H1 (cell line): Measurements from ENCODE around the gene SELENOS. TPM values are rescaled to one million over a fixed set of nuclear protein-coding genes. Genes with fewer than 3 reads are reported as not detected.

Source experiments
- CTCF ChIA-PET: fragments of 300-600 bp; sonication (Branson Sonifier 250); formaldehyde crosslinking; loops from one replicate; lab custom pipeline; 2021; ENCODE audit not compliant: partially characterized antibody; lab: Charles Lee
- POLR2A ChIA-PET: fragments of 300-600 bp; sonication (Branson Sonifier 250); formaldehyde crosslinking; loops from one replicate; lab custom pipeline; 2021; ENCODE audit warnings: inconsistent platforms; ENCODE audit not compliant: partially characterized antibody; lab: Charles Lee
- DNase-seq, 2 experiments: peaks; one replicate each; pipeline versions ENCODE4 v3.0.0 to v3.0.0-alpha.2; 2010 to 2022; ENCODE audit warnings: low spot score in 2 of 2, low read depth in 1 of 2, mixed read lengths in 1 of 2
- FAIRE-seq: peaks from 2 replicates; lab custom pipeline; 2011; peaks lifted over from hg19 to GRCh38; lab: Jason Lieb, UNC
- H2AFZ ChIP-seq: 2 replicates; pipeline ENCODE4 v1.8.1; 2012; ENCODE audit warnings: low read length, inconsistent platforms
- H2AK5ac ChIP-seq: 2 replicates; pipeline ENCODE4 v1.6.1; 2013; ENCODE audit warnings: low read depth, low read length
- H2BK120ac ChIP-seq: replicated peaks from 2 replicates; pipeline ENCODE3; 2013; ENCODE audit warnings: low read depth, low read length, inconsistent platforms
- H2BK12ac ChIP-seq: 2 replicates; pipeline ENCODE4 v1.6.1; 2013; ENCODE audit warnings: low read depth, low read length
- H2BK15ac ChIP-seq: 2 replicates; pipeline ENCODE4 v1.6.1; 2013; ENCODE audit warnings: low read length
- H2BK20ac ChIP-seq: 2 replicates; pipeline ENCODE4 v1.6.1; 2013; ENCODE audit warnings: low read length
- H2BK5ac ChIP-seq: 2 replicates; pipeline ENCODE4 v1.6.1; 2013; ENCODE audit warnings: low read depth, low read length
- H3K14ac ChIP-seq: 2 replicates; pipeline ENCODE4 v1.6.1; 2013; ENCODE audit warnings: inconsistent platforms; ENCODE audit not compliant: insufficient read length
- H3K18ac ChIP-seq: 2 replicates; pipeline ENCODE4 v1.6.1; 2013; ENCODE audit warnings: low read length; ENCODE audit errors: extremely low read depth
- H3K23ac ChIP-seq: 2 replicates; pipeline ENCODE4 v1.6.1; 2013; ENCODE audit warnings: inconsistent platforms; ENCODE audit not compliant: insufficient read length
- H3K23me2 ChIP-seq: 2 replicates; pipeline ENCODE4 v1.6.1; 2013; ENCODE audit warnings: low read depth, low read length
- H3K27ac ChIP-seq: 2 replicates; pipeline ENCODE4 v1.6.1; 2011; ENCODE audit warnings: low read depth, low read length, inconsistent platforms
- H3K27me3 ChIP-seq, 4 experiments: replicated peaks in 1 of 4; 1 replicate in 1 of 4; 2 replicates in 3 of 4; pipeline versions ENCODE4 v1.6.1 to v1.8.1; 2011 to 2013; ENCODE audit warnings: low read length in 3 of 4, mild to moderate bottlenecking in 3 of 4, inconsistent platforms in 2 of 4, mixed read lengths in 2 of 4, moderate library complexity in 1 of 4; ENCODE audit not compliant: control insufficient read depth in 3 of 4, insufficient read depth in 3 of 4; ENCODE audit errors: extremely low read depth in 1 of 4
- H3K36me3 ChIP-seq, 4 experiments: 2 replicates each; pipeline versions ENCODE4 v1.6.1 to v1.8.1; 2011 to 2013; ENCODE audit warnings: mild to moderate bottlenecking in 4 of 4, low read length in 3 of 4, moderate library complexity in 2 of 4, control low read depth in 1 of 4, inconsistent platforms in 1 of 4; ENCODE audit not compliant: insufficient read depth in 4 of 4, control insufficient read depth in 2 of 4
- H3K4ac ChIP-seq: replicated peaks from 2 replicates; pipeline ENCODE3; 2013; ENCODE audit warnings: low read length, low read depth, mixed read lengths, inconsistent platforms; ENCODE audit not compliant: insufficient read length
- H3K4me1 ChIP-seq, 4 experiments: replicated peaks in 1 of 4; 1 replicate in 1 of 4; 2 replicates in 3 of 4; pipeline versions ENCODE4 v1.6.1 to v1.8.1; 2011 to 2013; ENCODE audit warnings: low read length in 3 of 4, inconsistent platforms in 2 of 4, mixed read lengths in 1 of 4; ENCODE audit not compliant: insufficient read depth in 4 of 4, control insufficient read depth in 3 of 4
- H3K4me2 ChIP-seq, 2 experiments: 2 replicates each; pipeline versions ENCODE4 v1.6.1 to v1.8.1; 2011 to 2013; ENCODE audit warnings: low read depth in 2 of 2, low read length in 2 of 2, control low read depth in 1 of 2, inconsistent platforms in 1 of 2, mild to moderate bottlenecking in 1 of 2; ENCODE audit not compliant: insufficient read depth in 1 of 2
- H3K4me3 ChIP-seq, 4 experiments: fragments of 200-600, 300-600 bp in 1 of 4; sonication (generic), shearing (Covaris generic), sonication (Bioruptor Twin) in 1 of 4; 2 replicates each; pipeline versions ENCODE4 v1.5.1 to v1.8.1; 2011 to 2016; ENCODE audit warnings: low read length in 4 of 4, low read depth in 3 of 4, control low read depth in 2 of 4, inconsistent platforms in 2 of 4, mild to moderate bottlenecking in 2 of 4, mixed read lengths in 1 of 4, moderate library complexity in 1 of 4; ENCODE audit not compliant: insufficient read depth in 2 of 4; ENCODE audit errors: extremely low read depth in 1 of 4
- H3K56ac ChIP-seq: replicated peaks from 2 replicates; pipeline ENCODE3; 2013; ENCODE audit warnings: low read depth, mild to moderate bottlenecking, mixed read lengths, low read length, inconsistent platforms; ENCODE audit not compliant: insufficient read length
- H3K79me1 ChIP-seq: 2 replicates; pipeline ENCODE4 v1.6.1; 2013; ENCODE audit warnings: low read depth, low read length, control low read depth
- H3K79me2 ChIP-seq, 2 experiments: 2 replicates each; pipeline versions ENCODE4 v1.6.1 to v1.8.1; 2012 to 2013; ENCODE audit warnings: low read length in 2 of 2, mild to moderate bottlenecking in 2 of 2, inconsistent platforms in 1 of 2; ENCODE audit not compliant: insufficient read depth in 2 of 2, control insufficient read depth in 1 of 2
- H3K9ac ChIP-seq, 4 experiments: replicated peaks in 1 of 4; 1 replicate in 1 of 4; 2 replicates in 3 of 4; pipeline versions ENCODE4 v1.6.1 to v1.8.1; 2011 to 2013; ENCODE audit warnings: low read depth in 3 of 4, low read length in 3 of 4, control low read depth in 2 of 4, mild to moderate bottlenecking in 2 of 4, moderate library complexity in 2 of 4, inconsistent platforms in 1 of 4; ENCODE audit errors: extremely low read depth in 1 of 4
- H3K9me3 ChIP-seq, 2 experiments: 2 replicates each; pipeline versions ENCODE4 v1.6.1 to v1.8.1; 2012 to 2013; ENCODE audit warnings: mild to moderate bottlenecking in 2 of 2, moderate library complexity in 2 of 2, control low read depth in 1 of 2, inconsistent platforms in 1 of 2, low read depth in 1 of 2, low read length in 1 of 2, mixed read lengths in 1 of 2; ENCODE audit not compliant: insufficient read depth in 2 of 2
- H4K20me1 ChIP-seq, 2 experiments: replicated peaks in 1 of 2; 2 replicates each; pipeline versions ENCODE3 to v1.8.1; 2011 to 2013; ENCODE audit warnings: inconsistent platforms in 2 of 2, low read length in 2 of 2, mild to moderate bottlenecking in 1 of 2; ENCODE audit not compliant: insufficient read depth in 2 of 2, control insufficient read depth in 1 of 2
- H4K5ac ChIP-seq: 2 replicates; pipeline ENCODE4 v1.6.1; 2013; ENCODE audit warnings: low read length, low read depth, mixed read lengths, inconsistent platforms; ENCODE audit not compliant: insufficient read length
- H4K8ac ChIP-seq: 2 replicates; pipeline ENCODE4 v1.8.0; 2013; ENCODE audit warnings: mild to moderate bottlenecking, moderate library complexity, low read length, inconsistent platforms; ENCODE audit not compliant: insufficient read depth; ENCODE audit errors: extremely low read depth
- H4K91ac ChIP-seq: replicated peaks from 2 replicates; pipeline ENCODE3; 2013; ENCODE audit warnings: low read length, mixed read lengths, inconsistent platforms; ENCODE audit not compliant: insufficient read length
- FOSL1 ChIP-seq: IDR thresholded peaks from 2 replicates; pipeline ENCODE4 v1.6.1; 2011; ENCODE audit warnings: mild to moderate bottlenecking, low read depth, low read length, moderate library complexity; ENCODE audit not compliant: insufficient read depth
- JUN ChIP-seq: IDR thresholded peaks from 2 replicates; pipeline ENCODE4 v1.6.1; 2011; ENCODE audit warnings: low read depth, mild to moderate bottlenecking, improper control_type of control experiment, low read length
- POLR2A ChIP-seq, 2 experiments: IDR thresholded peaks; 1 replicate in 1 of 2; 2 replicates in 1 of 2; pipeline ENCODE4 v1.6.1; 2011; ENCODE audit warnings: low read depth in 2 of 2, low read length in 2 of 2, mild to moderate bottlenecking in 2 of 2; ENCODE audit errors: control extremely low read depth in 1 of 2
- RAD21 ChIP-seq, 2 experiments: IDR thresholded peaks in 1 of 2; conservative IDR thresholded peaks in 1 of 2; 2 replicates each; pipeline ENCODE4 v1.6.1; 2011; ENCODE audit warnings: low read depth in 2 of 2, low read length in 2 of 2, improper control_type of control experiment in 1 of 2, inconsistent platforms in 1 of 2, mild to moderate bottlenecking in 1 of 2, moderate library complexity in 1 of 2
- SP2 ChIP-seq: IDR thresholded peaks from 2 replicates; pipeline ENCODE4 v1.6.1; 2012; ENCODE audit warnings: mild to moderate bottlenecking, low read length, inconsistent platforms
- WGBS, 2 experiments: shearing (Covaris generic) in 1 of 2; methylation state at CpG; one replicate each; pipeline versions ENCODE4 v1.1.6 to v1.1.7; 2013 to 2015; ENCODE audit warnings: low lambda C conversion rate in 2 of 2, mixed read lengths in 2 of 2, inconsistent platforms in 1 of 2, low coverage in 1 of 2, missing lambda C conversion rate in 1 of 2; ENCODE audit not compliant: insufficient replicate concordance in 2 of 2, insufficient coverage in 1 of 2, insufficient read length in 1 of 2; ENCODE audit errors: extremely low coverage in 1 of 2, missing lambda C conversion rate in 1 of 2; 5-methylcytosine and 5-hydroxymethylcytosine counted together
- polyA plus RNA-seq, 7 experiments: library from polyadenylated mRNA; depleted of rRNA in 3 of 7; stranded (reverse) in 5 of 7; unstranded in 2 of 7; fragments of >200 nt in 5 of 7; fragments of 200-250 nt in 2 of 7; gene quantifications; 1 replicate in 5 of 7; 2 replicates in 1 of 7; 4 replicates in 1 of 7; pipeline versions ENCODE4 v1.2.1 to v1.2.3, GENCODE V29; 2011 to 2013; ENCODE audit warnings: missing spikeins in 2 of 7, mixed read lengths in 2 of 7
- total RNA-seq: library from RNA; stranded (reverse); fragmentation: NEBNext Ultra II Directional; extraction: Animal tissue kit (Norgen Biotek cat#: 25700); gene quantifications from 2 replicates; pipeline ENCODE4 v1.2.1, GENCODE V29; 2021

Gene SELENOS
- total and polyA plus RNA-seq, 2 of the 8 experiments (the other 6 are each of a cell fraction or from before 2014, with no cell fraction given), result 45.1 to 46.0 TPM

- CTCF ChIA-PET, result interaction anchor here (0.6 to 2.5 kb wide), 12 partner anchors 10 to 440 kb away, joined by 3 to 12 read pairs (median 3); no protein-coding TSS in a partner anchor
- no peak overlapping the region for H2BK120ac ChIP-seq
- no peak overlapping the region for H4K5ac ChIP-seq
- no peak overlapping the region for H2AFZ ChIP-seq
- TF ChIP-seq FOSL1, result no peak
- no peak for TF ChIP-seq RAD21 (IDR thresholded peaks at IDR 0.05 in 1 of 2, conservative IDR thresholded peaks at IDR 0.05 in 1 of 2; ENCODE audit: low read depth in 2 of 2, low read length in 2 of 2)
- no peak for TF ChIP-seq SP2
- TF ChIP-seq POLR2A (IDR thresholded peaks at IDR 0.05; ENCODE audit: control extremely low read depth in 1 of 2, low read depth in 2 of 2, low read length in 2 of 2), result no peak
- TF ChIP-seq JUN, result no peak
- peaks cover 29 to 37% of the 10 kb centered on the region in 2 experiments for H4K20me1 ChIP-seq
- H3K14ac ChIP-seq, result no peak overlapping the region
- no peak overlapping the region for H2BK15ac ChIP-seq
- H4K91ac ChIP-seq, result no peak overlapping the region
- H3K79me1 ChIP-seq, result peaks cover 15% of the 10 kb centered on the region
- no peak overlapping the region for H3K56ac ChIP-seq
- WGBS, 2 experiments, result 80% methylated on average over 3 of the region's 3 CpGs; no CpG with 5 or more reads in 1 of the 2 experiments
- no peaks in the 10 kb centered on the region for H3K9me3 ChIP-seq
- FAIRE-seq, result no peak
- H3K27me3 ChIP-seq, result peaks cover 0 to 3% (median 0%) of the 10 kb centered on the region in 4 experiments; a peak in 3 of 7 replicates
- POLR2A ChIA-PET, result interaction anchor here (1.2 to 1.6 kb wide), 2 partner anchors 10 to 20 kb away, joined by 3 to 6 read pairs; no protein-coding TSS in a partner anchor
- H3K27ac ChIP-seq, result no peak overlapping the region
- peaks cover 13% of the 10 kb centered on the region for H3K23me2 ChIP-seq
- no peak overlapping the region for H3K9ac ChIP-seq
- no peak overlapping the region; a peak in 1 of 4 replicates for H3K4me2 ChIP-seq
- no peak overlapping the region for H2BK12ac ChIP-seq
- peaks cover 44 to 81% of the 10 kb centered on the region in 2 experiments for H3K79me2 ChIP-seq
- peaks cover 7 to 20% (median 14%) of the 10 kb centered on the region in 4 experiments for H3K4me1 ChIP-seq
- no peak overlapping the region for H4K8ac ChIP-seq
- H3K4ac ChIP-seq, result no peak overlapping the region
- H3K23ac ChIP-seq, result no peak overlapping the region
- no peak overlapping the region for H2BK20ac ChIP-seq
- no peak overlapping the region for H3K18ac ChIP-seq
- no peak overlapping the region for H3K4me3 ChIP-seq
- no peak overlapping the region for H2AK5ac ChIP-seq
- no peak overlapping the region for H2BK5ac ChIP-seq
- peaks cover 0 to 3% (median 0%) of the 10 kb centered on the region in 4 experiments; a peak in 1 of 8 replicates for H3K36me3 ChIP-seq
- no peak for DNase-seq
Observed at GRCh38 chr15:101248274-101248673, 29.0 kb downstream of the SELENOS start.
